Measurements from ENCODE around the gene A1BG. TPM values are rescaled to one million over a fixed set of nuclear protein-coding genes. Genes with fewer than 3 reads are reported as not detected.
A peak's percentile ranks its signal among the peaks of the same experiment; 100 is the strongest.

Gene A1BG
- total and polyA plus RNA-seq, 2 of the 13 experiments (the other 11 are each of a cell fraction or from before 2014, with no cell fraction given), result 14.7 to 41.4 TPM

DNA sequence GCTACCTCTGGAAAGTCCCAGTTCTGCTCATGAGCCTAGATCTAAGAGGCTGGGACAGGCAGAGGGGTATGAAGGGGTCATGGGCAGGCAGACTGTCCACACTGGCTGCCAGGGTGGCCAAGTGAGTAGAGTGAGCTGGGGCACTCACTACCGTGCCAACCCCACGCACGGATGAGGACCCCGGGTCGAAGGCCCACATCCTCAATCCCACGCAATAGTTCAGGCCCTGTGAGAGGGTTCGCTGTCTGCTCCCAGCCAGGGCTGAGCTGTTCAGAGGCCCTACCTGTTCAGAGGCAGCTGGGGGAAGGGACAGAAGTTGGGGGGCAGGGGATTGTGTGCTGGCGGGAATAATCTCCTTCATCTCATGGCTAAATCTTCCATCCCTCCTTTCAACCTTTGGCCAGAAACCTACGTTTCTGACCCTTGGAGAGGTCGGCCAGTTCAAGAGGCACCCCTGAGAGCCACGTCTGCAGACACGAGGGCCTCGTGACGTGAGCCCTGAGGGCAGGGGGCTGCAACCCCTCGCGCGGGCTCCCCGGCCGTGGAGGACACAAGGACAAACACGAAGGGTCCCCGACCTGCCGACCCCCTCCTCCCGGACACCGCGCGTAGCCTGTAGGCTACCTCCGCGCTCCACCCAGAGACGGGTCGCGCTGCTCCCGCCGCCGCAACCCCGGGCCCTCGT is 32.7 kb upstream of the A1BG start (continued):
- TF ChIP-seq, protein P1, sequence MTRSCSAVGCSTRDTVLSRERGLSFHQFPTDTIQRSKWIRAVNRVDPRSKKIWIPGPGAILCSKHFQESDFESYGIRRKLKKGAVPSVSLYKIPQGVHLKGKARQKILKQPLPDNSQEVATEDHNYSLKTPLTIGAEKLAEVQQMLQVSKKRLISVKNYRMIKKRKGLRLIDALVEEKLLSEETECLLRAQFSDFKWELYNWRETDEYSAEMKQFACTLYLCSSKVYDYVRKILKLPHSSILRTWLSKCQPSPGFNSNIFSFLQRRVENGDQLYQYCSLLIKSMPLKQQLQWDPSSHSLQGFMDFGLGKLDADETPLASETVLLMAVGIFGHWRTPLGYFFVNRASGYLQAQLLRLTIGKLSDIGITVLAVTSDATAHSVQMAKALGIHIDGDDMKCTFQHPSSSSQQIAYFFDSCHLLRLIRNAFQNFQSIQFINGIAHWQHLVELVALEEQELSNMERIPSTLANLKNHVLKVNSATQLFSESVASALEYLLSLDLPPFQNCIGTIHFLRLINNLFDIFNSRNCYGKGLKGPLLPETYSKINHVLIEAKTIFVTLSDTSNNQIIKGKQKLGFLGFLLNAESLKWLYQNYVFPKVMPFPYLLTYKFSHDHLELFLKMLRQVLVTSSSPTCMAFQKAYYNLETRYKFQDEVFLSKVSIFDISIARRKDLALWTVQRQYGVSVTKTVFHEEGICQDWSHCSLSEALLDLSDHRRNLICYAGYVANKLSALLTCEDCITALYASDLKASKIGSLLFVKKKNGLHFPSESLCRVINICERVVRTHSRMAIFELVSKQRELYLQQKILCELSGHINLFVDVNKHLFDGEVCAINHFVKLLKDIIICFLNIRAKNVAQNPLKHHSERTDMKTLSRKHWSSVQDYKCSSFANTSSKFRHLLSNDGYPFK (CRISPR knock-in tag; IDR thresholded peaks at IDR 0.05; ENCODE audit: borderline replicate concordance), result no peak
- 0 out of 2 replicates have a peak, but pooled peaks have one; percentile 2 for TF ChIP-seq ZFP41 (CRISPR knock-in tag; IDR thresholded peaks at IDR 0.05; ENCODE audit: borderline replicate concordance)
- TF ChIP-seq FIP1L1 (IDR thresholded peaks at IDR 0.05; ENCODE audit: borderline replicate concordance, insufficient read depth, low read depth, low read length), result no peak
- no peak for TF ChIP-seq ZNF780A (CRISPR knock-in tag; IDR thresholded peaks at IDR 0.05)
- TF ChIP-seq KMT2B (CRISPR knock-in tag; IDR thresholded peaks at IDR 0.05), result no peak
- no peak for TF ChIP-seq NR2F2 (IDR thresholded peaks at IDR 0.05; ENCODE audit: borderline replicate concordance, low read depth)

DNA sequence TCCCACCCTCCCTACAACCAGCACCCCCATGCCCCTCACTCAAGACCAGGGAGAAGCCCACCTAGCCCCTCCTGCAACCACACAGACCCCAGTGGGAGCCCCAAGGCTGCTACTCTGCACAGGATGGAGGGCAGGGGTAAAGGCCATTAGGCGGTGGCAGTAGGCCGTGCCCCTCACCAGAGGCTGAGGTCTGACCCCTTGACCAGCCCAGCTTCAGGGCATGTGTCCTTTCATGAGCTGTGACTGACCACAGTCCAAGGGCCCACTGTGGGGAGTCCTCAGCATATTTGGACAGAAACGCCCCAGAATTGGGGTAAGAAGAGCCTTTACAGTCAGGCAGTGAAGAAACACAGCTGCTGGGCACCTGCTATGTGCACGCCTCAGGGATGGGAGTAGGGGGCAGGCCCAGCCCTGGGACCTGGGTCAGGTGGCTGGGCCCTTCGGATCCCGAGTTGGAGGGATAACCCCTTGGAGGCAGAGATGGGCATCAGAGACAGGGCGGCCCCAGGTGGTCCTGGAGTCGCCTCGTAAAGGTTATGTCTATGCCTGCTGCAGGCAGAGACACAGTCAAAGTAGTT is 32.1 kb upstream of the A1BG start:
- ChIA-PET CTCF (ENCODE audit: low intra/inter-chr PET ratio, low total read pairs) (no interaction called here), POLR2A (interaction anchor here (1.0 to 4.6 kb wide), 4 partner anchors 12 to 59 kb away, joined by 3 to 19 read pairs (median 6); partner anchors contain the start of genes ZNF497, ZNF584 and ZSCAN22)
- DNase-seq (ENCODE audit: low spot score), result no peak
- Histone ChIP-seq H3K27ac (ENCODE audit: extremely low read length, insufficient read depth, low read length) (peak overlapping the region; percentile 99), H3K27me3 (ENCODE audit: control insufficient read depth in 1 of 2, insufficient read depth in 2 of 2, low read length in 2 of 2) (no peaks in the 10 kb centered on the region; a peak in 1 of 5 replicates), H3K4me3 (replicated peaks in 1 of 3; ENCODE audit: insufficient read depth in 1 of 3, low read depth in 2 of 3, low read length in 3 of 3) (peak overlapping the region; percentile 76 to 98 (median 92); a peak in 5 of 6 replicates), H3K4me1 (ENCODE audit: insufficient read depth, low read length) (peaks cover 46% of the 10 kb centered on the region), H2AFZ (ENCODE audit: low read length) (no peak overlapping the region), H3K36me3 (replicated peaks in 1 of 2; ENCODE audit: control insufficient read depth in 1 of 2, insufficient read depth in 2 of 2, low read length in 2 of 2) (peaks cover 0 to 15% of the 10 kb centered on the region in 2 experiments; a peak in 3 of 5 replicates), H3K79me2 (ENCODE audit: insufficient read depth, low read length) (peaks cover 35% of the 10 kb centered on the region), H3K9me3 (ENCODE audit: low read length) (no peaks in the 10 kb centered on the region), H3K9ac (ENCODE audit: insufficient read depth, low read depth, low read length) (peak overlapping the region; percentile 97), H4K20me1 (ENCODE audit: insufficient read depth, low read length) (peaks cover 23% of the 10 kb centered on the region), H3K4me2 (ENCODE audit: low read depth, low read length) (peak overlapping the region; percentile 99)
- no TSS peak for BruUV-seq (replicated peaks)
- WGBS (ENCODE audit: low lambda C conversion rate), result 51% methylated on average over 4 of the region's 9 CpGs
- in situ Hi-C loops (cut with HindIII; ENCODE audit: extremely low pct_ligation_motif_present, low pct_unique_long_range_greater_than_20kb) (no loop called here), intact Hi-C loops (cut with micrococcal nuclease; ENCODE audit: unreplicated experiment) (loop anchor here (5.0 kb wide), 1 partner anchor 203 kb away; the partner anchor contains the start of gene ZNF274)
- no peak for FAIRE-seq
- ATAC-seq, result no peak
- 0 out of 2 replicates have a peak, but pooled peaks have one; percentile 17 for TF ChIP-seq ZFP41 (CRISPR knock-in tag; IDR thresholded peaks at IDR 0.05; ENCODE audit: borderline replicate concordance)
- TF ChIP-seq ZFP62 (CRISPR knock-in tag; IDR thresholded peaks at IDR 0.05), result no peak
- TF ChIP-seq ZBTB40 (IDR thresholded peaks at IDR 0.05), result no peak
- peak; percentile 36; the same call in 1 of the 2 replicates for TF ChIP-seq ZBTB40 (CRISPR knock-in tag; IDR thresholded peaks at IDR 0.05)
